OCI-LY7 (cell line): Measurements from ENCODE around the gene MYEOV. TPM values are rescaled to one million over a fixed set of nuclear protein-coding genes. Genes with fewer than 3 reads are reported as not detected.

ENCODE experiments used
- BruUV-seq: library from RNA; stranded (reverse); fragments of 400-500 nt; replicated peaks from 2 replicates; lab custom pipeline; 2021; lab: Mats Ljungman, UMichigan
- CTCF ChIA-PET: fragments of 300-600 bp; sonication (Branson Sonifier 250); formaldehyde crosslinking; loops from one replicate; lab custom pipeline; 2022; ENCODE audit warnings: antibody characterized with exemption; ENCODE audit not compliant: unreplicated experiment; lab: Charles Lee
- POLR2A ChIA-PET: fragments of 300-600 bp; sonication (Branson Sonifier 250); formaldehyde crosslinking; loops from one replicate; lab custom pipeline; 2022; ENCODE audit warnings: antibody characterized with exemption; lab: Charles Lee
- DNase-seq: peaks from one replicate; pipeline ENCODE4 v3.0.0-alpha.2; 2015; ENCODE audit warnings: low spot score
- H2AFZ ChIP-seq: fragments of 200-600 bp; sonication (generic), shearing (Covaris generic); 2 replicates; pipeline ENCODE4 v1.6.1; 2014; ENCODE audit warnings: mild to moderate bottlenecking, antibody characterized with exemption, low read length, moderate library complexity
- H3K27ac ChIP-seq: fragments of 200-600 bp; sonication (generic); 2 replicates; pipeline ENCODE4 v1.5.1; 2014; ENCODE audit warnings: mixed run types, low read depth, mild to moderate bottlenecking, moderate library complexity, low read length, inconsistent platforms; ENCODE audit not compliant: poor library complexity, severe bottlenecking
- H3K36me3 ChIP-seq: fragments of 200-600 bp; sonication (generic); 2 replicates; pipeline ENCODE4 v1.6.1; 2014; ENCODE audit warnings: mild to moderate bottlenecking, antibody characterized with exemption, low read length, moderate library complexity, mixed read lengths; ENCODE audit not compliant: insufficient read depth
- H3K4me1 ChIP-seq: fragments of 200-600 bp; sonication (generic); 2 replicates; pipeline ENCODE4 v1.5.1; 2014; ENCODE audit warnings: mild to moderate bottlenecking, low read length; ENCODE audit not compliant: insufficient read depth, poor library complexity, severe bottlenecking
- H3K4me2 ChIP-seq: fragments of 200-600 bp; sonication (generic); 2 replicates; pipeline ENCODE4 v1.6.1; 2014; ENCODE audit warnings: mild to moderate bottlenecking, low read length
- H3K4me3 ChIP-seq: fragments of 200-600 bp; sonication (generic); 2 replicates; pipeline ENCODE4 v1.5.1; 2014; ENCODE audit warnings: mild to moderate bottlenecking, low read depth, low read length; ENCODE audit not compliant: poor library complexity, severe bottlenecking
- H3K79me2 ChIP-seq: fragments of 200-600 bp; sonication (generic); 2 replicates; pipeline ENCODE4 v1.6.1; 2016; ENCODE audit warnings: low read depth, mild to moderate bottlenecking, low read length, moderate library complexity, mixed read lengths; ENCODE audit not compliant: insufficient read depth
- H3K9me2 ChIP-seq: fragments of 200-600 bp; sonication (generic); 2 replicates; pipeline ENCODE4 v1.6.1; 2016; ENCODE audit warnings: mild to moderate bottlenecking, low read length, mixed read lengths; ENCODE audit not compliant: insufficient read depth
- H3K9me3 ChIP-seq: fragments of 200-600 bp; sonication (generic); 2 replicates; pipeline ENCODE4 v1.6.1; 2014; ENCODE audit warnings: mild to moderate bottlenecking, mixed run types, low read length, mixed read lengths
- H4K20me1 ChIP-seq: fragments of 200-600 bp; sonication (generic); 2 replicates; pipeline ENCODE4 v1.6.1; 2014; ENCODE audit warnings: mild to moderate bottlenecking, antibody characterized with exemption, low read length, moderate library complexity, mixed read lengths; ENCODE audit not compliant: insufficient read depth
- EZH2phosphoT487 ChIP-seq: fragments of 200-600 bp; sonication (generic); IDR thresholded peaks from 2 replicates; pipeline ENCODE4 v1.6.1; 2018; ENCODE audit warnings: low read depth, borderline replicate concordance, mild to moderate bottlenecking, mixed run types, antibody characterized with exemption, low read length, moderate library complexity, mixed read lengths
- intact Hi-C: fragments of 100-400 bp; cut with micrococcal nuclease; formaldehyde crosslinking; loops from one replicate; pipeline ENCODE4 v1.10.0; 2022; ENCODE audit not compliant: unreplicated experiment
- total RNA-seq, 2 experiments: library from RNA; depleted of rRNA in 1 of 2; stranded (reverse); fragments of >200 nt in 1 of 2; shearing (Covaris generic) in 1 of 2; gene quantifications; 2 replicates each; pipeline ENCODE4 v1.2.3, GENCODE V29; 2014 to 2022
- TF ChIP-seq, protein P1 (sequence below): fragments of 200-600 bp; sonication (generic); conservative IDR thresholded peaks from 2 replicates; pipeline ENCODE4 v1.5.1; 2014; ENCODE audit warnings: mild to moderate bottlenecking, antibody characterized with exemption, low read length, moderate library complexity, mixed read lengths

Gene MYEOV
- total RNA-seq, 2 experiments from 2014 or later = 3.2 to 7.7 TPM

DNA sequence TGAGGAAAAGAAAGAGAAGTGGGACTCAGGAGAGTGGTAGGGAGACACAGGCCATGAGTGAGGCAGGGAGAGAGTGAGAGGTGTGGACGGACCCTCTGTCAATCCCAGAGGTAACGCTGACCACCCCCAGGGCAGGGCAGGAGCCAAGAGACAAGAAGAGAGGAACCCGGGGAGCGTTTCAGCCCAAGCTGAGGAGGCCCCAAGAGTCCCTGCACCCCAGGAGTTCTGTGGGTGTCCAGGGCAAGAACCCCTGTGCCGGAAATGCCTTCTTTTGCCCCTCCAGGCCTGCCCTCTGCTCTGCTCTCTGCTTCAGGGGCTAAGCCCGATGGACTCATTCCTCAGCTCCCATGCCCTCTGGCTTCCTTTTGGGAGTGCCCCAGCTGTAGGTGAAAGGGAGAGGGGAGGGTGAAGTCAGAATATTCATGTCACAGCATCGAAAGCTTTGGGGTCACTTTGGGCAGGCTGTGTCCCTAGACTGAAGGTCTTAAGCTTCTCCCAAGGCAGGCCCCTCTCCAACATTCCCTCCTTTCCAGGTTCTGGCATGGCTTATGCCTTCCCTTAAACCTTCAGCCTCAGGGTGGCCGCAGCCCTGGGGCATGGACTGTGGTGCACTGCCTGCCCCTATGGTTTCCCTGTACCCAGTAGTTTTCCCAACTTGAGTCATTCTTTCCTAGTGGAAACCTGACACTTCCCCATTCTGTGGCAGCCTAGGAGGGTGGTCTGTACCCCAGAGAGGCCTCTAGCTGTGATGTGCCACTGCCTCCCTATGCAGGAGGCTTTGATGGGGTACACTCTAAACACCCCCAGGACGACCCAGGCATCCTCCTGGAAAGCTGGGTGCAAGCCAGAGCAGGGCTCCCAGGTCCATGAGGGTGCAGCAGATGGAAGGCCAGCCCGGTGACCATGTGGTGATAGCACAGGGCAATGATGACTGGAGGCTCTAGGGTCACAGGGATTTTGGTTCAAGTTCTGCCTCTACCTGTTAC, 27.1 kb downstream of the MYEOV start:
- Histone ChIP-seq H3K4me2 (no peak overlapping the region), H3K9me2 (no peaks in the 10 kb centered on the region), H3K4me3 (no peak overlapping the region), H4K20me1 (no peaks in the 10 kb centered on the region), H3K4me1 (no peaks in the 10 kb centered on the region), H3K9me3 (no peaks in the 10 kb centered on the region), H3K79me2 (no peaks in the 10 kb centered on the region), H2AFZ (no peak overlapping the region), H3K36me3 (no peaks in the 10 kb centered on the region), H3K27ac (no peak overlapping the region)
- ChIA-PET POLR2A (no interaction called here), CTCF (no interaction called here)
- intact Hi-C loops = no loop called here
- no peak for TF ChIP-seq EZH2phosphoT487
- TF ChIP-seq, protein P1, sequence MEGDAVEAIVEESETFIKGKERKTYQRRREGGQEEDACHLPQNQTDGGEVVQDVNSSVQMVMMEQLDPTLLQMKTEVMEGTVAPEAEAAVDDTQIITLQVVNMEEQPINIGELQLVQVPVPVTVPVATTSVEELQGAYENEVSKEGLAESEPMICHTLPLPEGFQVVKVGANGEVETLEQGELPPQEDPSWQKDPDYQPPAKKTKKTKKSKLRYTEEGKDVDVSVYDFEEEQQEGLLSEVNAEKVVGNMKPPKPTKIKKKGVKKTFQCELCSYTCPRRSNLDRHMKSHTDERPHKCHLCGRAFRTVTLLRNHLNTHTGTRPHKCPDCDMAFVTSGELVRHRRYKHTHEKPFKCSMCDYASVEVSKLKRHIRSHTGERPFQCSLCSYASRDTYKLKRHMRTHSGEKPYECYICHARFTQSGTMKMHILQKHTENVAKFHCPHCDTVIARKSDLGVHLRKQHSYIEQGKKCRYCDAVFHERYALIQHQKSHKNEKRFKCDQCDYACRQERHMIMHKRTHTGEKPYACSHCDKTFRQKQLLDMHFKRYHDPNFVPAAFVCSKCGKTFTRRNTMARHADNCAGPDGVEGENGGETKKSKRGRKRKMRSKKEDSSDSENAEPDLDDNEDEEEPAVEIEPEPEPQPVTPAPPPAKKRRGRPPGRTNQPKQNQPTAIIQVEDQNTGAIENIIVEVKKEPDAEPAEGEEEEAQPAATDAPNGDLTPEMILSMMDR = no peak
- BruUV-seq = no TSS peak
- no peak for DNase-seq

DNA sequence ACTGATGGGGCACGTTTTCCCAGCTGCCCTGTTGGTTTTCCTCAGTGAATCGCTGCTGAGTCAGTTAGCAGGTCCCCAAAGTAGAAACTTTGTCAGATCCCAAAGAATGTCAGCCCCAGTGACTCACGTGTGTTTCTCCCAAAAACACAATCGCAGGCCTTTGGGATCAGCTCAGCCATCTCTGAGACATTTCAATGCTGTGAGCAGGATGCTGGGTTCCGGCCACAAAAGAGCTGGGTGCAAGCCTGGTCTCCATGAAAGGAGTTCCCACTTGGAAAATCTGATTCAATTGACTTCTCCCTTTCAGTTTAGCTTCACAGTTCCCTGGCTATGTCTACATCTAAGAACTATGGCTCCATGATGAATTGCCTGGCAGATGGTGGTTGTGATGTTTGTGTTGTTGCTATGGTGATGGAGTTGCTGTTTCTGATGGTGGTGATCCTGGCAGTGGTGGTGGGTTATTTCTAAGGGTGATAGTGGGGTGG, 28.0 kb downstream of the MYEOV start:
- Histone ChIP-seq H2AFZ (no peak overlapping the region), H3K9me2 (no peaks in the 10 kb centered on the region), H4K20me1 (no peaks in the 10 kb centered on the region), H3K27ac (no peak overlapping the region), H3K4me1 (no peaks in the 10 kb centered on the region), H3K36me3 (no peaks in the 10 kb centered on the region), H3K4me3 (no peak overlapping the region), H3K4me2 (no peak overlapping the region), H3K79me2 (no peaks in the 10 kb centered on the region), H3K9me3 (no peaks in the 10 kb centered on the region)
- POLR2A ChIA-PET = no interaction called here
- TF ChIP-seq EZH2phosphoT487 = no peak
- TF ChIP-seq, protein P1 = no peak
- DNase-seq = no peak
- intact Hi-C loops = no loop called here
- CTCF ChIA-PET = no interaction called here
- no TSS peak for BruUV-seq

DNA sequence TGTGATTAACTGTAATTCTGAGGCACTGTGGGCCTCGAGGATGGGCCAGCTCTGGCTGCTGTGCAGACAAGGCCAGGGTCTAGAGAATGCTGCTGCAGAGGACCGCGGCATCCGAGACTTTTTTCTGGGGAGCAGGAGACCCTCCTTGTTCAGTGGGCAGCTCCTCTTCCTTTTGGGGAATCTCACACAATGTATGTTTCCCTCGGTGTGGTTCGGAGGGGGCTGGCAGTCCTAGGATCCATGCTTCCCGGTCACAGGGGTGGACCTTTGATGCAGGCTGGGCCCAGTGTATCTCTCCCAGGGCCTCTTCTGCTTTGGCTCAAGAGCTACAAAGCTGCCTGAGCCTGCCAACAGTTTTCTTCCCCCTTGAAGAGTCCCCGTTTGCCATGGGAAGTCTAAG, 31.5 kb downstream of the MYEOV start:
- intact Hi-C loops = no loop called here
- Histone ChIP-seq H2AFZ (no peak overlapping the region), H3K79me2 (no peaks in the 10 kb centered on the region), H3K36me3 (no peaks in the 10 kb centered on the region), H3K9me2 (no peaks in the 10 kb centered on the region), H4K20me1 (no peaks in the 10 kb centered on the region), H3K27ac (no peak overlapping the region), H3K4me3 (no peak overlapping the region), H3K9me3 (no peaks in the 10 kb centered on the region), H3K4me1 (no peaks in the 10 kb centered on the region), H3K4me2 (no peak overlapping the region)
- POLR2A ChIA-PET = no interaction called here
- TF ChIP-seq, protein P1 = no peak
- TF ChIP-seq EZH2phosphoT487 = no peak
- CTCF ChIA-PET = interaction anchor here (0.6 kb wide), 1 partner anchor 37 kb away, joined by 3 read pairs; no protein-coding TSS in a partner anchor
- DNase-seq = no peak
- BruUV-seq = no TSS peak
